ENCODE data around the gene PALM3.

The PALM3 gene

GRCh38 chr19:14102756-14103155, 40.9 kb upstream of the PALM3 start:
- no peak for TF ChIP-seq CSRNP3 (CRISPR knock-in tag; IDR thresholded peaks at IDR 0.05)
- TF ChIP-seq BACH2 (CRISPR knock-in tag; IDR thresholded peaks at IDR 0.05; ENCODE audit: borderline replicate concordance), result no peak
- no peak for TF ChIP-seq CSDC2 (CRISPR knock-in tag; IDR thresholded peaks at IDR 0.05)
- TF ChIP-seq ZC3H10 (CRISPR knock-in tag; IDR thresholded peaks at IDR 0.05), result no peak
- TF ChIP-seq SNAI2 (CRISPR knock-in tag; IDR thresholded peaks at IDR 0.05), result no peak
- no peak for TF ChIP-seq CREB5 (CRISPR knock-in tag; IDR thresholded peaks at IDR 0.05; ENCODE audit: low read depth)
- no peak for TF ChIP-seq GLIS3 (CRISPR knock-in tag; IDR thresholded peaks at IDR 0.05)
- no peak for TF ChIP-seq ZNF565 (CRISPR knock-in tag; conservative IDR thresholded peaks at IDR 0.05; ENCODE audit: low read depth)
- TF ChIP-seq TSHZ2 (CRISPR knock-in tag; IDR thresholded peaks at IDR 0.05), result no peak
- no peak for TF ChIP-seq ISL1 (CRISPR knock-in tag; IDR thresholded peaks at IDR 0.05)
- no peak for TF ChIP-seq PPARA (CRISPR knock-in tag; IDR thresholded peaks at IDR 0.05; ENCODE audit: borderline replicate concordance)
- no peak for TF ChIP-seq PATZ1 (CRISPR knock-in tag; IDR thresholded peaks at IDR 0.05; ENCODE audit: borderline replicate concordance)
- TF ChIP-seq POU6F1 (CRISPR knock-in tag; IDR thresholded peaks at IDR 0.05; ENCODE audit: borderline replicate concordance, low read depth), result no peak
- ATAC-seq, result no peak

- ATAC-seq, result no peak
- TF ChIP-seq ISL1 (CRISPR knock-in tag; IDR thresholded peaks at IDR 0.05) (no peak), ZFP30 (CRISPR knock-in tag; IDR thresholded peaks at IDR 0.05) (no peak), TOX (CRISPR knock-in tag; IDR thresholded peaks at IDR 0.05; ENCODE audit: borderline replicate concordance) (no peak), PPARA (CRISPR knock-in tag; IDR thresholded peaks at IDR 0.05; ENCODE audit: borderline replicate concordance) (no peak), ZC3H10 (CRISPR knock-in tag; IDR thresholded peaks at IDR 0.05) (no peak), TSHZ2 (CRISPR knock-in tag; IDR thresholded peaks at IDR 0.05) (no peak), ARNTL (CRISPR knock-in tag; IDR thresholded peaks at IDR 0.05; ENCODE audit: borderline replicate concordance, low read depth) (no peak), BACH2 (CRISPR knock-in tag; IDR thresholded peaks at IDR 0.05; ENCODE audit: borderline replicate concordance) (no peak), CREB5 (CRISPR knock-in tag; IDR thresholded peaks at IDR 0.05; ENCODE audit: low read depth) (no peak), SNAI2 (CRISPR knock-in tag; IDR thresholded peaks at IDR 0.05) (no peak), ZNF70 (CRISPR knock-in tag; IDR thresholded peaks at IDR 0.05) (no peak), PATZ1 (CRISPR knock-in tag; IDR thresholded peaks at IDR 0.05; ENCODE audit: borderline replicate concordance) (no peak), OSR1 (CRISPR knock-in tag; IDR thresholded peaks at IDR 0.05) (no peak), CSDC2 (CRISPR knock-in tag; IDR thresholded peaks at IDR 0.05) (no peak), RARB (CRISPR knock-in tag; IDR thresholded peaks at IDR 0.05) (no peak)
Measured at GRCh38 chr19:14102102-14102696, 40.3 kb upstream of the PALM3 start.

All from SK-N-SH treated with all-trans-retinoic acid at 6 μM for 48 hours (cell line).